Panc1 (cell line): ENCODE measurements around the gene PXT1. TPM values are rescaled to one million over a fixed set of nuclear protein-coding genes. Genes with fewer than 3 reads are reported as not detected.

ENCODE experiments used
- ATAC-seq: fragments of 200-7000 bp; cut with Tn5 transposase; 2 replicates; pipeline ENCODE4 v1.9.1; 2020; ENCODE audit warnings: mild to moderate bottlenecking, moderate library complexity
- BruUV-seq: library from RNA; stranded (reverse); fragments of 400-500 nt; replicated peaks from 2 replicates; lab custom pipeline; 2021; lab: Mats Ljungman, UMichigan
- CTCF ChIA-PET: fragments of 300-600 bp; sonication (Branson Sonifier 250); formaldehyde crosslinking; loops from one replicate; lab custom pipeline; 2022; ENCODE audit warnings: antibody characterized with exemption; lab: Charles Lee
- POLR2A ChIA-PET: fragments of 300-600 bp; sonication (Branson Sonifier 250); formaldehyde crosslinking; loops from one replicate; lab custom pipeline; 2022; ENCODE audit warnings: antibody characterized with exemption; lab: Charles Lee
- DNase-seq: peaks from one replicate; pipeline ENCODE4 v3.0.0-alpha.2; 2010; ENCODE audit warnings: low read depth, low spot score
- H3K27ac ChIP-seq: 2 replicates; pipeline ENCODE4 v1.5.1; 2011; ENCODE audit warnings: mild to moderate bottlenecking, low read length, inconsistent platforms
- H3K27me3 ChIP-seq: fragments of 200-500 bp; sonication (Bioruptor generic); 2 replicates; pipeline ENCODE4 v1.6.0; 2014; ENCODE audit warnings: low read length, inconsistent platforms; ENCODE audit not compliant: control insufficient read depth, insufficient read depth
- H3K36me3 ChIP-seq: fragments of 200-500 bp; sonication (Bioruptor generic); 2 replicates; pipeline ENCODE4 v1.5.1; 2014; ENCODE audit warnings: inconsistent platforms, mild to moderate bottlenecking, low read length, moderate library complexity; ENCODE audit not compliant: control insufficient read depth, insufficient read depth
- H3K4me1 ChIP-seq: 2 replicates; pipeline ENCODE4 v1.5.1; 2011; ENCODE audit warnings: inconsistent platforms, mild to moderate bottlenecking, low read length, moderate library complexity; ENCODE audit not compliant: control insufficient read depth, insufficient read depth
- H3K4me3 ChIP-seq, 2 experiments: 2 replicates each; pipeline ENCODE4 v1.5.1; 2011 to 2012; ENCODE audit warnings: low read depth in 2 of 2, low read length in 2 of 2, mild to moderate bottlenecking in 2 of 2, inconsistent platforms in 1 of 2, moderate library complexity in 1 of 2
- H3K9me3 ChIP-seq: fragments of 200-500 bp; sonication (Bioruptor generic); 2 replicates; pipeline ENCODE4 v1.5.1; 2014; ENCODE audit warnings: low read depth, mild to moderate bottlenecking, inconsistent platforms, low read length, moderate library complexity; ENCODE audit not compliant: control insufficient read depth, insufficient read depth
- CTCF ChIP-seq: fragments of 450-650 bp; IDR thresholded peaks from 2 replicates; pipeline ENCODE4 v1.5.1; 2017; ENCODE audit warnings: mild to moderate bottlenecking
- POLR2AphosphoS5 ChIP-seq: IDR thresholded peaks from 2 replicates; pipeline ENCODE4 v1.6.1; 2012; ENCODE audit warnings: mild to moderate bottlenecking, low read depth, low read length, moderate library complexity
- REST ChIP-seq, 2 experiments: IDR thresholded peaks; 2 replicates each; pipeline ENCODE4 v1.6.1; 2011 to 2012; ENCODE audit warnings: low read depth in 2 of 2, control low read depth in 1 of 2, low read length in 1 of 2, mild to moderate bottlenecking in 1 of 2, moderate library complexity in 1 of 2; ENCODE audit not compliant: insufficient read depth in 1 of 2
- SIN3A ChIP-seq: IDR thresholded peaks from 2 replicates; pipeline ENCODE4 v1.6.1; 2012; ENCODE audit warnings: low read depth, mild to moderate bottlenecking, low read length, moderate library complexity, borderline replicate concordance; ENCODE audit not compliant: insufficient read depth
- TCF7L2 ChIP-seq: IDR thresholded peaks from 2 replicates; pipeline ENCODE4 v1.6.1; 2011; ENCODE audit warnings: mild to moderate bottlenecking, low read depth, low read length, inconsistent platforms
- in situ Hi-C: cut with HindIII; loops from 2 replicates; pipeline ENCODE4 v1.10.0; 2016; ENCODE audit warnings: low sequenced_read_pairs, low pct_unique_long_range_greater_than_20kb
- intact Hi-C: fragments of 100-400 bp; cut with micrococcal nuclease; formaldehyde crosslinking; loops from one replicate; pipeline ENCODE4 v1.10.0; 2022; ENCODE audit not compliant: unreplicated experiment
- total RNA-seq: library from RNA; stranded (reverse); gene quantifications from one replicate; pipeline ENCODE4 v1.2.1, GENCODE V29; 2021; ENCODE audit not compliant: unreplicated experiment

The PXT1 gene
- total RNA-seq, 1 experiment from 2014 or later, result not detected

GRCh38 chr6:36469148-36469661 lies 26.6 kb upstream of the PXT1 start:
- in situ Hi-C loops (no loop called here), intact Hi-C loops (no loop called here)
- H3K4me1 ChIP-seq, result no peaks in the 10 kb centered on the region; the same call in 1 of the 2 replicates
- ATAC-seq (no peak), DNase-seq (no peak)
- no peaks in the 10 kb centered on the region for H3K9me3 ChIP-seq
- H3K4me3 ChIP-seq, result no peak overlapping the region
- H3K27me3 ChIP-seq, result no peaks in the 10 kb centered on the region
- H3K36me3 ChIP-seq, result no peaks in the 10 kb centered on the region
- no TSS peak for BruUV-seq
- H3K27ac ChIP-seq, result no peak overlapping the region
- ChIA-PET POLR2A (no interaction called here), CTCF (no interaction called here)
- TF ChIP-seq SIN3A (no peak), CTCF (no peak), REST (IDR thresholded peaks at IDR 0.05; ENCODE audit: insufficient read depth in 1 of 2, low read depth in 2 of 2, low read length in 1 of 2) (no peak), TCF7L2 (no peak), POLR2AphosphoS5 (no peak)

DNA sequence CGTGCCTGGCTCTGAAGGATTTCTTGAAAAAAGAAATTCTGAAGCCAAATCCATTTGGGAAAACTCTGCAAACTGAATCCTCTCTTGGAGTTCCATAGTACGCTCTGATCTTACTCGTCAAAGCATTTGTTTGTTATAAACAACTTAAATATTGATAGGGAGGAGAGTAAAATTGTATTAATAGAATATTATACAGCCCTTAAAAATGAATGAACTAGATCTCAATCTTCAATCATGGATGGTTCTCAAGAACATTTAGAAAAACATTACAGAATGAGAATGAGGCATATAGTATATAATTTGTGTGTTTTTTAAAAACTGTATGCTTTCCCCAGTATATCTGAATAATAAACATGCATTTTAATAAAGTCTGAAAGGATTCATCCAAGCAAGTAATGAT lies 25.0 kb upstream of the PXT1 start:
- Histone ChIP-seq H3K36me3 (no peaks in the 10 kb centered on the region), H3K27me3 (no peaks in the 10 kb centered on the region), H3K4me3 (no peak overlapping the region), H3K27ac (no peak overlapping the region), H3K4me1 (no peaks in the 10 kb centered on the region; the same call in 1 of the 2 replicates), H3K9me3 (no peaks in the 10 kb centered on the region)
- in situ Hi-C loops (no loop called here), intact Hi-C loops (no loop called here)
- no peak for ATAC-seq
- POLR2A ChIA-PET, result no interaction called here
- CTCF ChIA-PET, result no interaction called here
- no TSS peak for BruUV-seq
- TF ChIP-seq CTCF (no peak), SIN3A (no peak), REST (IDR thresholded peaks at IDR 0.05; ENCODE audit: insufficient read depth in 1 of 2, low read depth in 2 of 2, low read length in 1 of 2) (no peak), TCF7L2 (no peak), POLR2AphosphoS5 (no peak)
- no peak for DNase-seq
